CMK (cell line): ENCODE measurements around the gene CENPT.
A peak's percentile ranks its signal among the peaks of the same experiment; 100 is the strongest.
"Not testable (repeated sequence)": the region's sequence is repeated elsewhere in the genome, so short reads cannot be mapped to it uniquely, and the experiment has no call there.

Source experiments
- DNase-seq: peaks from one replicate; pipeline ENCODE4 v3.0.0-alpha.2; 2010; ENCODE audit warnings: low read depth

CENPT gene

DNA sequence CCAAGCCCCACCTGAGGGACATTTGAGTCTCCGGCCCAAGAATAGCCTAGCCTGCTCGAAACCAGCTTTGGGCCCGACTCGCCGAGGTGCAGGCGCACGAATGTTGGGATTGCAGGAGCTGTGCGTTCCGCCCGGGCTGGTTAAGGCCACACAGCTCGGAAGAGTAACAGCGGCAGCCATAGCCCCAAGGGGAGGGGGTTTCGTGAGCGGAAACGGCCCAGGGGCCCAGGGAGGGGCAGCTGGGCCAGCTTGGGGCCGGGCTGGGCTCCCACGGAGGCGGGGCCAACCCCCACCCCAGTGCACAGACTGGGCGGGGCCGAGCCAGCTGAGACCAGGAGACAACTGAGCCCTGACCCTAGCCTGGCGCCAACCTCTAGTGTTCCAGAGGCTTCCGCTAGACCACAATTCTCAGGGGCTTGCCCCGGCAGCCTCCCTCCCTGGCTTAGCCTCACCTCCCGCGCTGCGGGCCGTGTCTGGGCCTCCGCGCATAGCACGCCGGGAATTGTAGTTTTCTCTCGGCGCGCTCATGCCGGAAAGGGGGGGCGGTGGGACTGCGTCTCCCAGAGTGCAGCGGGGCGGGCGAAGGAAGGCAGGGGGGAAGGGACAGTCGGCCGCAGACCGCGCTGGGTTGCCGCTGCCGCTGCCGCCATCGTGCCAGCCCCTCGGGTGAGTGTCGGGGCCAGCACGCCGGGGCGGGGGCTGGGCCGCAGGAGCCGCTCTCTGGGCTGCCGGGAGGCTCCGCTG, 1.0 kb downstream of the CENPT start, which contains the start of gene NUTF2:
Gene NUTF2 (plus strand): TSS at position 614 of the 744 bp plus-strand sequence. CDS start 18,198 bp downstream, outside the sequence.
- DNase-seq = peak; percentile 96

GRCh38 chr16:67846063-67846319, 1.5 kb downstream of the CENPT start:
- no peak for DNase-seq

DNA sequence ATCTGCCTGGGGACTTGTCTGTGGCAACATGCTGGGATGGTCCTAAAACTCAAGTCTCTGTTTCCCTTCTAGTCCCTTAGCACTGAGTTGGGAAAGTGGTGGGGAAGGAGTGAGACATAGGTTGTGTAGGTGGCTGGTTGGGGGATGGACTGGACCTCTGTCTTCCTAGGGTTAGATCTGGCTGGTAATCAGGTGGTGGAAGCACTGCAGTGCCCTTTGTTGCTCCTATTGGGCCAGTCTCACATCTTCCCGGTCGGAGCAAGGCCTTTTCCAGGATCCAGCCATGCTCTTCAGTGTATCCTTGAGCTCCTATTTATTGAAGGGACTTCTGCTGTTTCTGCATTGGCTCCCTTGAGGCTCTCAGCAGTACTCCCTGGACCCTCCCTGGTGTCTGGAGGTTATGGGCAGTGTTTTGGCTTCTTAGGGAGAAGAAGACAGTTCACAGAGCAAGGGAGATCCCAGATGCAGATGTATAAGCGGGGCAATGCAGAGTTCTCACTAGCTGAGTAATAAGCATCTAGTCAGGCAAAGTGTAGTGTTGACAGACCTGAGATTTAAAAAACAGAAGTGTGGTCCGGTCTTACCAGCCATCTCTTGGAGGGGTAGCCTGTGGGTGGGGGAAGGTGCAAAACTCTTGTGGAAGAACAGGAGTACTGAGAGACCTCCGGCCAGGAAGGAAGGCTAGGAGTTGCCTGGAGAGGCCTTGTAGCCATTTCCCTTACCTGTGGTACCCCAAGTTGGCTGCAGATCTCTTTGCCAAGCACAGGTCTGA, 2.0 kb downstream of the CENPT start:
- no peak for DNase-seq

DNA sequence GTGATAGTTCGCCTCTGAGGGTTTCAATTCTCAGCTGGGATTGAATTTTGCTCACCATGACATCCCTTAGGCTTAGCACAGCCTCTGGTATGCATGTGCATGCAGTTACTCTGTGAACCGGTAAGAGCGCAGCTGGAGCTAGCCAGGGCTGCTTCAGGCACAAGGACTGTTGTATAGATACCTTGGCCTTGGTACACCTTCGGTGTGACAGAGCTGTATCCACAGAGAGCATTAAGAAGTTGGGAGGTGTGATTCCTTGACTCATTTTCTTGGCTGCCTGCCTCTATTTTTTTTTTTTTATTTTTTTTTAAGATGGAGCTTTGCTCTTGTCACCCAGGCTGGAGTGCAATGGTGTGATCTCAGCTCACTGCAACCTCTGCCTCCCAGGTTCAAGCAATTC, 3.0 kb downstream of the CENPT start:
- no peak for DNase-seq

DNA sequence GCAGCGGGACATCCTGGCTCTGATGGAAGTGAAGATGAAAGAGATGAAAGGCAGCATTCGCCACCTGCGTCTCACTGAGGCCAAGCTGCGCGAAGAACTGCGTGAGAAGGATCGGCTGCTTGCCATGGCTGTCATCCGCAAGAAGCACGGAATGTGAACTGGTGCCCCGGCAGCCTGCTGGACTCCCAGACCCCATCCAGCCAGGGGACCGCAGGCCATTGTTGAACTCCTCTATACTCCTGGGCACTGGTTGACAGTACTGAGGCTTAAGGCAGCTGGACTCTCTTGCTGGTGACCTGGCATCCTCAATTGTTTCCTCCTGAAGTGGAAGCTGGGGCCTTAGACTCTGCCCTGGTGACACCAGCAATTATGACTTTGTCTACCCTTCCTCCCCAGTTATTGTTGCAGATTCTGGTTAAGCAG, 4.1 kb downstream of the CENPT start:
- DNase-seq = no peak

GRCh38 chr16:67842509-67843342, 4.8 kb downstream of the CENPT start:
- peak; percentile 51 for DNase-seq

DNA sequence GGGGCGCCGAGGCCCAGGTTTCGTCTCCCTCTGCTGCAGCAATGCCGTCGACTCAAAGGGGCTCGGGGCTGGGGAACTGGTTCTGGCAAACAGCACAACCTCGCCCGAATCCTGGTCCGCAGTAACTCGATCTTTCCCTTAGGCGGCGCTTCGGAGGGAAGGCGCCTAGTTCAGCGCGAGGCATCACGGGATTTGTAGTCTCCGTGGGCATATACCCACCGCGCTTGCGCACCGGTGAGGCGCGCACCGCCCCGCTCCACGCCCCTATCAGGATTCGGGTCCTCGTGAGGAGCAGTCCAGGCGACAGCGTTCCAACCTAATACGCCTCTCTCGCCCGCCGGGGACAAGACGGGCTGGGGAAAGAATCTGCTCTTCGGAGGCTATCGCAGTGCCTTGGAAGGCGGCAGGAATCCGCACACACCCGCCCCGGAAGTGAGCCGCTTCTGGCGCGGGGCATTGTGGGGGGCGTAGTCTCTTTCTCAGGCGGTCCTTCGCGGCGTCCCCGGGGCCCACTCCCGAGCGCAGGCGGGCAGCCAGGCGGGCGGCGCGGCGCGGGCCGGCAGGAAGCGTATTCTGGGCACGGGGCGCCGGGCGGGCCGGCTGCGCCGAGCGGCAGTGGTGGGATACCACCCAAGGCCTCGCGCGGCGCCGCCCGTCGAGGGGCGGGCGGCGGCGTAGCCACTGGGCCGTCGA, 5.5 kb downstream of the CENPT start, which contains the start of gene THAP11:
Gene THAP11 (plus strand): TSS at position 505 of the 693 bp plus-strand sequence. CDS start 235 bp downstream, outside the sequence.
- peak; percentile 89 for DNase-seq

- no peak for DNase-seq
Observed at GRCh38 chr16:67841198-67841815, 6.2 kb downstream of the CENPT start.

DNA sequence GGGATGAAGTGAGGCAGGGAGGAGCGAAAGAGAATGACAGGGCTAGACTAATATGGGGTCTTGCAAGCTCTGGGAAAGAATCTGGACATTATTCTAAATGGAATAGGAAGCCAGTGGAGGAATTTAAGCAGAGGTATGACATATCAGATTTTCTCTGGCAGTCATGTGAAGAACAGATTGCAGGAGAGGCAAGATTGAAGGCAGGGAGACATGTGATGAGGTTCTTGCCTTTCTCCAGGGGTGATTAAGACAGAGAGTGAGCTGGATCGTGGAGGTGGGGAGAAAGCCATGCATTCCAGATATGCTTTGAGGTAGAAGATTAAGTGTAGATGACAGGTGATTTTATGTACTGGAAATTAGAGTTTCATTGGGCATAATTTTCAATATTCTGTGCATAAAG, 9.7 kb downstream of the CENPT start:
- no peak for DNase-seq

- DNase-seq = not testable (repeated sequence)
Observed at GRCh38 chr16:67837190-67837589, 10.3 kb downstream of the CENPT start.

GRCh38 chr16:67834242-67834614, 13.3 kb downstream of the CENPT start:
- DNase-seq = no peak

DNA sequence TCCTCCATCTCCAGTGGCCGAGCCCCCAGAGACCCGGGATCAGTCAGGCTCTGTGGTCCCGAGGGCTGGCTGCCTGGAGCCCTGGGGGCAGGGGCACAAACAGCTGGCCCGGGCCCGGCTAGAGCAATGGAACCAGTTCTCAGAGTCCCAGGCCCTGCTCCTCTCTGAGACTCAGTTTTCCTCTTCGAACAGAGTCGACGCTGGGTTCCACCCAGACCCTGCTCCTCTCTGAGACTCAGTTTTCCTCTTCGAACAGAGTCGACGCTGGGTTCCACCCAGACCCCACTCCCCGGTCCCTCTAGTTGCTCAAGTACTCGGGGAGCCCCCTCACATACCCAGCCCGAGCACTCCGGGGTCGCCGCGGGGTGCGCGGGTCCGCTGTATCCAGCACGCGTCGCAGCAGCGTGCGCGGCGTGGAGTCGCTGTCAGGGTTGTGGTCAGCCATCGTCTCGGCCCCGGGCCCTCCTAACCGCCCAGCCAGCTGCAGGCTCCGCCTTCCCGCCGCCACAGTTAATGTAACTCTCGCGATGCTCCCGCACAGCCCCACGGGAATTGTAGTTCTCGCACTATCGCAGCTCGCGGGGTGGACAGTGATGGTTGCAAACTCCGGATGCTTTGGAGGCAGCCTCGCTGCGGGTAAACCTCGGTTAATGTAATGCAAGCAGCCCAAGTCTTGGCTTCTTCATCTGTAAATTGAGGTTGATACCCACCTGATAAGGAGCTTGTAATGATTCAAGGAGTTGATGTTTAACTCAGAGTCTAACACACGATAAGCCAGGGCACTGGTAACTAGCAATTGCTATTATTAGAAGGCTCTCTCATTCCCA, 13.9 kb downstream of the CENPT start:
- peak; percentile 85 for DNase-seq

- DNase-seq = no peak
Observed at GRCh38 chr16:67833030-67833414, 14.5 kb downstream of the CENPT start.

DNA sequence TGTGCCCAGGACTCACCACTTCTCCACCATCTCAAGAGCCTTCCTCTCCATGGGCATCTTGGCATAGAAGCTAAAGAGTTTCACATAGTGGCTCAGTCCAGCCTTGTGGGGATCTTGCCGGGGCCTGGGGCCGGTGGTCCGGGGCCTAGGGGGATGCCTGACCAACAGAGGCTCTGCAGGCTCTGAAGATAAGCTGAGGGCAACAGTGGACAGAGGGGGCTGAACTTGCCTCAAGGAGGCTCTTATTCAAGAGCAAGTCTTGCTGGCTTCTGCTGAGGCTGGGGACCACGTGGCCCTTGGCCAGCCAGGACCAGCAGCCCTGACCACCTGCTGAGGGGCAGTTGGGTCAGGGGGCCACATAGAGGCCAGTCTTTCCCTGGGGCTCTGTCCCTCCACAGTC, 18.8 kb downstream of the CENPT start:
- DNase-seq = no peak

DNA sequence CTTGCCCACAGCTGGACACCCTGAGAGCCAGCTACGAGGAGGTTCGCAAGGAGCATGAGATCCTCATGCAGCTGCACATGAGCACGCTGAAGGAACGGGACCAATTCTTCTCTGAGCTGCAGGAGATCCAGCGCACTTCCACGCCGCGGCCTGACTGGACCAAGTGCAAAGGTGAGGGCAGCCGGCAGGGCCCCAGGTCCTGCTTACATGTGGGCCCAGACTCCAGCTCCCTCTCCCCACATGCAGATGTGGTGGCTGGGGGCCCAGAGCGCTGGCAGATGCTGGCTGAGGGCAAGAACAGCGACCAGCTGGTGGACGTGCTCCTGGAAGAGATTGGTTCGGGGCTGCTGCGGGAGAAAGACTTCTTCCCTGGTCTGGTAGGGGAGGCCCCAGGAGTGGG, 21.6 kb downstream of the CENPT start:
- no peak for DNase-seq

DNA sequence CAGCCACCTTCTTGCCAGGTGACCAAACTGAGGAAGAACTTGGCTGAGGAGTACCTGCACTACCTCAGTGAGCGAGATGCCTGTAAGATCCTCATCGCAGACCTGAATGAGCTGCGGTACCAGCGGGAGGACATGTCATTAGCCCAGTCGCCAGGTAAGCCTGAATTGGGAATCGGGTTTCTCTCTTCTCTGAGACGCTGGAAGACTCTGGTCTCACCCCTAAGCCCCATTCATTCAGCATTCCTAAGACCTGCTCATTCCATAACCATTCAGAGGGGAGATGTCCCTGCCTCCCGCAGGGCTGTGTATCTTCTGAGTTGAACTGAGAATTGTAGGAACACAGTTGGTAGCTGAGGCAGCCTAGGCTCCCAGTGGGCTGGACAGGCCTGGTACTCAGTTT, 22.4 kb downstream of the CENPT start:
- no peak for DNase-seq

DNA sequence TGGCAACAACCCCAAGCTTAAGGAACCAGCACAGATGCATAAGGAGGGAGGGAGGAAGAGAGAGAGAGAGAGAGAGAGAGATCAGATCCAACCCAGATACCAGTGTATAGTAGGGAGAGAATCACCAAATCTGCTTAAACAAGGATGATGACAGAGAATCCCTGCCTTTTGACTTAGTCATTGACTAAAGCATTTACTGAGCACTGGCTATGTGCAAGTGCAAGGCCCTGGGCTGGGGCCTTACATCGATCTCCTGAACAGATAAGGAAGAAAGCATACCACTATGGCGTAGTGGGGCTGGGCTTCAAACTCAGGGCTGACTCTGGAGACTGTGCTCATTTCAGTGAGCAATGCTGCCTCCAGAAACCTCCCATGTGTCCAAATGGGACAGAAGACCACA, 25.0 kb downstream of the CENPT start:
- no peak for DNase-seq

DNA sequence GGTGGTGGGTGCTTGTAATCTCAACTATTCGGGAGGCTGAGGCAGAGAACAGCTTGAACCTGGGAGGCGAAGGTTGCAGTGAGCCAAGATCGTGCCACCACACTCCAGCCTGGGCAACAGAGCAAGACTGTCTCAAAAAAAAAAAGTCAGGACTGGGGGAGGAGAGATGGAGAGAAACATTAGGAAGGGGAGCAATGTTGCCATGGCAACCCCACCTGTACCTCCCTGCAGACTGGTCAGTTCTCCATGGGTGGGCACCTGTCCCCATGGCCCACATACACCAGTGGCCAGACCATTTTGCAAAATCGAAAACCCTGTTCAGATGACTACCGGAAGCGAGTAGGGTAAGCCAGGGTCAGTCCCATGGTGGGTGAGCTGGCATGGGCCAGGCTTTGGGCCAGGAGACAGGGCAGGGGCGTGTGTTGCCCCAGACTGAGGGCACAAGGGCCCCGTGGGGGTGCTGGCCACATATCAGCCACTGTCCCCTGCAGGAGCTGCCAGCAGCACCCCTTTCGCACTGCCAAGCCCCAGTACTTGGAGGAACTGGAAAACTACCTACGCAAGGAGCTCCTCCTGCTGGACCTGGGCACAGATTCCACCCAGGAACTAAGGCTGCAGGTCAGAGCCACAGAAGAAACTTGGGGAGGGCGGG, 26.8 kb downstream of the CENPT start:
- DNase-seq = no peak

- DNase-seq = no peak
Observed at GRCh38 chr16:67814567-67814966, 32.9 kb downstream of the CENPT start.

DNA sequence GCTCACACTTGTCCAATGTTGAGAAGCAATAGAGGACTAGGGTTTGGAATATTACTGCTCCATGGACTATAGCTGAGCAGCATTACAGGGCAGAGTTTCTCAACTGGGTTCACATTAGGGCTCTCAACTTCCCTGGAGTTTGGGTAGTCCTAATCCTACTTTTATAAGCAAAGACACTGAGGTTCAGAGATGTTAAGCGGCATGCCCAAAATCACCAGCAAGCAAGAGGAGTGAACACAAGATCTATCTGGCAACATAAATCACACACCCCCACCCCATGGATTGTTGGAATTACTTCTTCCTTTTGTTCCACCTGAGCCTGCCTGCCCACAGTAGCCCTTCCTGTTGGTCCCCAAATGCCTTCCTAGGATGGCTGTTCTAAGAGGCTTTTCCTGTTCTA, 35.6 kb downstream of the CENPT start:
- no peak for DNase-seq
